Mesendoderm (in vitro differentiated cells): ENCODE measurements around the gene GRIK4.

ENCODE experiments used
- DNase-seq: peaks from one replicate; pipeline ENCODE4 v3.0.0; 2013
- H2AK5ac ChIP-seq: 2 replicates; pipeline ENCODE4 v1.6.1; 2013; ENCODE audit warnings: low read length, inconsistent platforms
- H2BK120ac ChIP-seq: 2 replicates; pipeline ENCODE4 v1.6.1; 2013; ENCODE audit warnings: low read depth, mild to moderate bottlenecking, low read length, moderate library complexity, mixed read lengths
- H2BK15ac ChIP-seq: replicated peaks from 2 replicates; pipeline ENCODE4 v1.6.1; 2013; ENCODE audit warnings: low read depth, mild to moderate bottlenecking, moderate library complexity
- H2BK5ac ChIP-seq: 2 replicates; pipeline ENCODE4 v1.6.1; 2013; ENCODE audit warnings: low read length, inconsistent platforms
- H3K18ac ChIP-seq: 2 replicates; pipeline ENCODE4 v1.6.1; 2013; ENCODE audit warnings: mild to moderate bottlenecking, low read length, mixed read lengths
- H3K23ac ChIP-seq: one replicate; pipeline ENCODE4 v1.6.1; 2013; ENCODE audit warnings: low read length
- H3K27ac ChIP-seq: 2 replicates; pipeline ENCODE4 v1.5.1; 2013; ENCODE audit warnings: low read depth, mild to moderate bottlenecking, inconsistent platforms, low read length, moderate library complexity
- H3K27me3 ChIP-seq: 2 replicates; pipeline ENCODE4 v1.6.1; 2013; ENCODE audit warnings: low read length, control low read depth, mild to moderate bottlenecking, inconsistent platforms; ENCODE audit not compliant: insufficient read depth, poor library complexity
- H3K36me3 ChIP-seq: 2 replicates; pipeline ENCODE4 v1.6.1; 2013; ENCODE audit warnings: low read length, inconsistent platforms; ENCODE audit not compliant: control insufficient read depth, insufficient read depth
- H3K4ac ChIP-seq: one replicate; pipeline ENCODE4 v1.6.1; 2013; ENCODE audit warnings: low read depth, mild to moderate bottlenecking, low read length, moderate library complexity
- H3K4me1 ChIP-seq: 2 replicates; pipeline ENCODE4 v1.6.1; 2013; ENCODE audit warnings: low read depth, low read length, inconsistent platforms; ENCODE audit not compliant: control insufficient read depth
- H3K4me2 ChIP-seq: 2 replicates; pipeline ENCODE4 v1.6.1; 2013; ENCODE audit warnings: low read length
- H3K4me3 ChIP-seq: 2 replicates; pipeline ENCODE4 v1.5.1; 2013; ENCODE audit warnings: mild to moderate bottlenecking, low read length
- H3K56ac ChIP-seq: one replicate; pipeline ENCODE4 v1.6.1; 2013; ENCODE audit warnings: low read length
- H3K79me1 ChIP-seq: 2 replicates; pipeline ENCODE4 v1.6.1; 2013; ENCODE audit warnings: low read length, inconsistent platforms
- H3K79me2 ChIP-seq: 2 replicates; pipeline ENCODE4 v1.6.1; 2013; ENCODE audit warnings: mild to moderate bottlenecking, low read length; ENCODE audit not compliant: control insufficient read depth, insufficient read depth
- H3K9ac ChIP-seq: 2 replicates; pipeline ENCODE4 v1.6.1; 2013; ENCODE audit warnings: low read length, inconsistent platforms
- H4K5ac ChIP-seq: one replicate; pipeline ENCODE4 v1.6.1; 2013; ENCODE audit warnings: low read length
- H4K8ac ChIP-seq: one replicate; pipeline ENCODE4 v1.6.1; 2013; ENCODE audit warnings: low read depth, mild to moderate bottlenecking, control low read depth, low read length, moderate library complexity
- WGBS: extraction: QIAGEN DNeasy Blood & Tissue Kit; methylation state at CpG from one replicate; pipeline ENCODE4 v1.1.7; 2013; ENCODE audit warnings: low lambda C conversion rate, missing lambda C conversion rate; ENCODE audit not compliant: insufficient coverage; ENCODE audit errors: extremely low coverage; 5-methylcytosine and 5-hydroxymethylcytosine counted together

Gene GRIK4

GRCh38 chr11:120824242-120824641 lies 312.7 kb downstream of the GRIK4 start:
- no peak overlapping the region for H2BK5ac ChIP-seq
- H3K4me3 ChIP-seq: no peak overlapping the region
- H2AK5ac ChIP-seq: no peak overlapping the region
- no peaks in the 10 kb centered on the region for H3K79me1 ChIP-seq
- H3K4ac ChIP-seq: no peak overlapping the region
- H3K27ac ChIP-seq: no peak overlapping the region
- no peak overlapping the region for H3K23ac ChIP-seq
- no peak overlapping the region for H3K9ac ChIP-seq
- WGBS: no CpG with 5 or more reads among the region's 5 CpGs
- H3K56ac ChIP-seq: no peak overlapping the region
- H2BK120ac ChIP-seq: no peak overlapping the region
- DNase-seq: no peak
- H3K4me2 ChIP-seq: no peak overlapping the region
- no peak overlapping the region for H4K5ac ChIP-seq
- H3K79me2 ChIP-seq: no peaks in the 10 kb centered on the region
- H4K8ac ChIP-seq: no peak overlapping the region
- H3K36me3 ChIP-seq: no peaks in the 10 kb centered on the region
- no peak overlapping the region for H2BK15ac ChIP-seq
- H3K4me1 ChIP-seq: no peaks in the 10 kb centered on the region
- no peak overlapping the region for H3K18ac ChIP-seq
- no peaks in the 10 kb centered on the region for H3K27me3 ChIP-seq

GRCh38 chr11:120827198-120827597 lies 315.6 kb downstream of the GRIK4 start:
- WGBS: no CpG with 5 or more reads among the region's 7 CpGs
- H2BK15ac ChIP-seq: no peak overlapping the region

GRCh38 chr11:120827820-120828219 lies 316.3 kb downstream of the GRIK4 start:
- Histone ChIP-seq H3K18ac (no peak overlapping the region), H2AK5ac (no peak overlapping the region), H2BK5ac (no peak overlapping the region), H3K4me2 (no peak overlapping the region), H3K27ac (no peak overlapping the region), H3K4me3 (no peak overlapping the region), H3K79me2 (no peaks in the 10 kb centered on the region), H3K27me3 (no peaks in the 10 kb centered on the region), H3K36me3 (no peaks in the 10 kb centered on the region), H4K5ac (no peak overlapping the region), H3K4ac (no peak overlapping the region), H3K79me1 (no peaks in the 10 kb centered on the region), H3K9ac (no peak overlapping the region), H2BK120ac (no peak overlapping the region), H3K4me1 (no peaks in the 10 kb centered on the region), H3K56ac (no peak overlapping the region), H2BK15ac (no peak overlapping the region), H4K8ac (no peak overlapping the region), H3K23ac (no peak overlapping the region)
- no CpG with 5 or more reads among the region's 3 CpGs for WGBS
- DNase-seq: no peak

More at GRCh38 chr11:120827198-120827597, 315.6 kb downstream of the GRIK4 start:
- Histone ChIP-seq H4K8ac (no peak overlapping the region), H3K4me1 (no peaks in the 10 kb centered on the region), H3K27ac (no peak overlapping the region), H3K23ac (no peak overlapping the region), H3K4me2 (no peak overlapping the region), H2BK120ac (no peak overlapping the region), H3K9ac (no peak overlapping the region), H3K4ac (no peak overlapping the region), H3K56ac (no peak overlapping the region), H3K36me3 (no peaks in the 10 kb centered on the region), H4K5ac (no peak overlapping the region), H3K4me3 (no peak overlapping the region), H3K27me3 (no peaks in the 10 kb centered on the region), H2BK5ac (no peak overlapping the region), H2AK5ac (no peak overlapping the region), H3K79me1 (no peaks in the 10 kb centered on the region), H3K79me2 (no peaks in the 10 kb centered on the region), H3K18ac (no peak overlapping the region)
- no peak for DNase-seq

GRCh38 chr11:120828847-120829246 lies 317.3 kb downstream of the GRIK4 start:
- Histone ChIP-seq H2AK5ac (no peak overlapping the region), H3K4ac (no peak overlapping the region), H4K8ac (no peak overlapping the region), H4K5ac (no peak overlapping the region), H3K79me2 (no peaks in the 10 kb centered on the region), H3K4me3 (no peak overlapping the region), H3K56ac (no peak overlapping the region), H3K27me3 (no peaks in the 10 kb centered on the region), H3K4me1 (no peaks in the 10 kb centered on the region), H2BK15ac (no peak overlapping the region), H3K18ac (no peak overlapping the region), H3K36me3 (no peaks in the 10 kb centered on the region), H2BK120ac (no peak overlapping the region), H2BK5ac (no peak overlapping the region), H3K79me1 (no peaks in the 10 kb centered on the region), H3K23ac (no peak overlapping the region), H3K4me2 (no peak overlapping the region), H3K27ac (no peak overlapping the region), H3K9ac (no peak overlapping the region)
- DNase-seq: no peak
- WGBS: no CpG with 5 or more reads among the region's 5 CpGs

GRCh38 chr11:120830085-120830620 lies 318.6 kb downstream of the GRIK4 start:
- no peak overlapping the region for H4K8ac ChIP-seq
- H2BK5ac ChIP-seq: no peak overlapping the region
- WGBS: no CpG with 5 or more reads among the region's 9 CpGs
- no peak overlapping the region for H2AK5ac ChIP-seq
- DNase-seq: no peak
- H3K18ac ChIP-seq: no peak overlapping the region
- H3K4me3 ChIP-seq: no peak overlapping the region
- no peak overlapping the region for H3K4me2 ChIP-seq
- no peak overlapping the region for H2BK15ac ChIP-seq
- no peaks in the 10 kb centered on the region for H3K27me3 ChIP-seq
- H3K27ac ChIP-seq: no peak overlapping the region
- H3K4me1 ChIP-seq: no peaks in the 10 kb centered on the region
- no peaks in the 10 kb centered on the region for H3K36me3 ChIP-seq
- no peak overlapping the region for H2BK120ac ChIP-seq
- no peak overlapping the region for H3K56ac ChIP-seq
- no peak overlapping the region for H3K23ac ChIP-seq
- no peaks in the 10 kb centered on the region for H3K79me1 ChIP-seq
- H3K9ac ChIP-seq: no peak overlapping the region
- H3K4ac ChIP-seq: no peak overlapping the region
- H3K79me2 ChIP-seq: no peaks in the 10 kb centered on the region
- no peak overlapping the region for H4K5ac ChIP-seq
